BLaER1 treated with 17β-estradiol and CSF1 and Interleukin-3, amounts not matched to agents 10 nM and 100 nM (cell line): Measurements from ENCODE around the gene ARX.

Experiments used
- H3K27ac ChIP-seq, 11 experiments: shearing (Covaris generic); formaldehyde crosslinking; 2 replicates each; pipeline ENCODE4 v1.8.1; 2022
- H3K27me3 ChIP-seq, 11 experiments: shearing (Covaris generic); formaldehyde crosslinking; 2 replicates each; pipeline ENCODE4 v1.8.1; 2022
- H3K36me3 ChIP-seq, 11 experiments: shearing (Covaris generic); formaldehyde crosslinking; 2 replicates each; pipeline ENCODE4 v1.8.1; 2022
- H3K4me1 ChIP-seq, 10 experiments: shearing (Covaris generic); formaldehyde crosslinking; 2 replicates each; pipeline ENCODE4 v1.8.1; 2022
- H3K4me2 ChIP-seq, 11 experiments: shearing (Covaris generic); formaldehyde crosslinking; 2 replicates each; pipeline ENCODE4 v1.8.1; 2022
- H3K4me3 ChIP-seq, 10 experiments: shearing (Covaris generic); formaldehyde crosslinking; 2 replicates each; pipeline ENCODE4 v1.8.1; 2022
- H3K9ac ChIP-seq, 11 experiments: shearing (Covaris generic); formaldehyde crosslinking; 2 replicates each; pipeline ENCODE4 v1.8.1; 2022
- H3K9me3 ChIP-seq, 11 experiments: shearing (Covaris generic); formaldehyde crosslinking; replicated peaks in 1 of 11; 2 replicates each; pipeline ENCODE4 v1.8.1; 2022
- H4K20me1 ChIP-seq, 11 experiments: shearing (Covaris generic); formaldehyde crosslinking; 2 replicates each; pipeline ENCODE4 v1.8.1; 2022
- Cebpa-rat ChIP-seq, 11 experiments: shearing (Covaris generic); IDR thresholded peaks; 2 replicates each; pipeline ENCODE4 v1.8.1; 2022

ARX gene

DNA sequence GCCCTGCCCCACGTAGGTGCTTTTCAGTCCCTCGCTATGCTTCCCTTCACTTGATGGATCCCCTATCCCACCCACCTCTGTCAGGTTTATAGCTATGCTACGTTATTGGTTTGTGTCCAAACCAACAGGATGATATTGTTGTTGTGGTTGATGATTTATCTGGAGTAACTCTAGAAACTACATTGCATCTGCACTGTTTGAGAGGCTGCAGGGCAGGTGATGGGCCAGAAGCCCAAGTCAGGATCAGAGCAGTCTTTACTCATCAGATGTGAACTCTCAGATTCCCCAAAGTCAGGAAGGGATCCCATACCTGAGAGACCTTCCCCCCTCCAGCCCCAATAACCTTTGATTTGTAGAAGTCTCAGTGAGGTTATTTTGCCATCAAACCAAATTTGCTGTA is 34.7 kb downstream of the ARX start:
- Histone ChIP-seq H3K36me3 (no peaks in the 10 kb centered on the region; a peak in 2 of 22 replicates), H4K20me1 (peaks cover 0 to 13% (median 0%) of the 10 kb centered on the region in 11 experiments; a peak in 4 of 22 replicates), H3K4me1 (no peaks in the 10 kb centered on the region), H3K9ac (no peak overlapping the region), H3K4me3 (no peak overlapping the region), H3K4me2 (no peak overlapping the region), H3K27ac (no peak overlapping the region), H3K9me3 (no peaks in the 10 kb centered on the region), H3K27me3 (peaks cover 93 to 100% (median 98%) of the 10 kb centered on the region in 11 experiments)
- no peak for TF ChIP-seq Cebpa-rat (IDR thresholded peaks at IDR 0.05)

DNA sequence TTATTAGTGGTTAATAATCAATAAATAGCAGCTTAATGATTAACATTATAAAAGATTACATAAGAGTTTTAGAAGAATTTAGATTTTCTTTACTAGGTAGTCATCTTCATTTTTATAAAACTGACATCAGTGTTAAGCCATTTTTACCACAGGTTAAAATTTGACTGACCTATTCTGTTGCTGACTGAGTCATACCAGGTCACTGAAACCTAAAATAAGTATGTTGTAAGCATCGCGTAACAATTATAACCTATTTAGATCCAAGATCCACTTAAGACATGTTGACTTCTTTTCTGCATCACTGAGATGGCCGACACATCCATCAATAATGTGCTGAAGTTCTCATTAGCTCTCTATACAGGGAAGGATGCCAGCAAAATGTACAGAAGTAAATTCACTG is 36.7 kb downstream of the ARX start:
- TF ChIP-seq Cebpa-rat (IDR thresholded peaks at IDR 0.05) = no peak
- peaks cover 0 to 13% (median 0%) of the 10 kb centered on the region in 11 experiments; a peak in 4 of 22 replicates for H4K20me1 ChIP-seq
- H3K9ac ChIP-seq = no peak overlapping the region
- H3K9me3 ChIP-seq = no peaks in the 10 kb centered on the region
- peaks cover 93 to 100% (median 98%) of the 10 kb centered on the region in 11 experiments for H3K27me3 ChIP-seq
- H3K27ac ChIP-seq = no peak overlapping the region
- no peak overlapping the region for H3K4me3 ChIP-seq
- H3K4me2 ChIP-seq = no peak overlapping the region
- H3K4me1 ChIP-seq = no peaks in the 10 kb centered on the region
- H3K36me3 ChIP-seq = no peaks in the 10 kb centered on the region; a peak in 2 of 22 replicates

DNA sequence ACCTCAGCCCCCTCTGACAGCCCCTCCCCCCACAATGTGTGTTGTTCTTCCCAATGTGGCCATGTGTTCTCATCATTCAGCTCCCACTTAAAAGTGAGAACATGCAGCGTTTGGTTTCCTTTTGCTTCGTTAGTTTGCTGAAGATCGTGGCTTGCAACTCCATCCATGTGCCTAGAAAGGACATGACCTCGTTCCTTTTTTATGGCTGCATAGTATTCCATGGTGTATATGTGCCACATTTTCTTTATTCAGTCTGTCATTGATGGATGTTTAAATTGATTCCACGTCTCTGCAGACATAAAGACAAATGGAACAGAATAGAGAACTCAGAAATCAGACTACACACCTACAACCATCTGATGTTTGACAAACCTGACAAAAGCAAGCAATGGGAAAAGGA is 46.0 kb downstream of the ARX start:
- no peak for TF ChIP-seq Cebpa-rat (IDR thresholded peaks at IDR 0.05)
- Histone ChIP-seq H3K36me3 (peaks cover 0 to 4% (median 0%) of the 10 kb centered on the region in 11 experiments; a peak in 1 of 22 replicates), H3K4me3 (no peak overlapping the region), H4K20me1 (peaks cover 0 to 6% (median 0%) of the 10 kb centered on the region in 11 experiments; a peak in 1 of 22 replicates), H3K9me3 (peaks cover 0 to 7% (median 4%) of the 10 kb centered on the region in 11 experiments; a peak in 7 of 22 replicates), H3K27me3 (peaks cover 76 to 100% (median 94%) of the 10 kb centered on the region in 11 experiments), H3K9ac (no peak overlapping the region), H3K27ac (no peak overlapping the region), H3K4me1 (no peaks in the 10 kb centered on the region), H3K4me2 (no peak overlapping the region)

DNA sequence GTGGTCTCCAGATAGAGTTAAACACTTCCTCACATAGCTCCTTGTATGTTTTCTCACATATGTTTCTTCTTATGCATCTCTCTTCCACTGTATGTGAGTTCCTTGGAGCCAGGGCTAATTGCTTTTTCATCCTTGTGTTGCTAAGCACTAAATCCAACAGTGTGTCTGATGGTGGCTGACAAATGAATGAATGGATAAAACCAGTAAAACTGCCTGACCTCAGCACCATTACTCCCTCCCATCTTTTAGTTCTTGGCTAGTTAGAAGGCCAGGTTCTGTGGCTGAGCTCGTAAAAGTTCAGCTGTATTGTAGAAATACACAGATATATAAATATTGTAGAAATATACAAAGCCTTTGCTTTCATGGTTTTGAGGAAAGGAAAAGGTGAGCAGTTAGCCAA is 50.4 kb downstream of the ARX start:
- Histone ChIP-seq H3K9ac (no peak overlapping the region), H3K27me3 (peaks cover 76 to 99% (median 95%) of the 10 kb centered on the region in 11 experiments), H3K4me2 (no peak overlapping the region), H4K20me1 (peaks cover 0 to 6% (median 0%) of the 10 kb centered on the region in 11 experiments; a peak in 2 of 22 replicates), H3K36me3 (peaks cover 0 to 4% (median 0%) of the 10 kb centered on the region in 11 experiments; a peak in 1 of 22 replicates), H3K4me3 (no peak overlapping the region), H3K9me3 (peaks cover 0 to 7% (median 4%) of the 10 kb centered on the region in 11 experiments; a peak in 7 of 22 replicates), H3K27ac (no peak overlapping the region), H3K4me1 (no peaks in the 10 kb centered on the region)
- no peak for TF ChIP-seq Cebpa-rat (IDR thresholded peaks at IDR 0.05)

DNA sequence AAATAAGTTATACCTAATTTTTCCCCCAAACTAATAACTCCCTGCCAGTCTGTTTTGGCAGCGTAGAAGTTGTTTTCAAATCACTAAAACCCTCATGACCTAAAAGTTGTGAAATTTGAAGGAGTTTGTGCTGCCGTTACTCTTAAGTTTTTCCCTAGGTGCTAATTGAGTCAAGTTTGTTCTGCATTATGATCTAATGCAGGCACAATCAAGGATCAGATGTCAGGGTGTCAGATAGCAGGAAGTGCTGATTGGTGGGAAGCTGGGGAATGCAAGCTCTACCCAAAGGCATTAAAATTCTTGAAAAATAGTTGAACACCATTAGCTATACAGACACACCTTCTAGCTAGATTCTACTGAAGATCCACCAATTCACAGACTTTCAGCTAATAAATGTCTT is 51.9 kb downstream of the ARX start:
- H3K4me3 ChIP-seq = no peak overlapping the region
- no peak overlapping the region for H3K27ac ChIP-seq
- H3K36me3 ChIP-seq = no peaks in the 10 kb centered on the region
- no peak overlapping the region for H3K9ac ChIP-seq
- no peak for TF ChIP-seq Cebpa-rat (IDR thresholded peaks at IDR 0.05)
- peaks cover 83 to 100% (median 96%) of the 10 kb centered on the region in 11 experiments for H3K27me3 ChIP-seq
- H4K20me1 ChIP-seq = peaks cover 0 to 6% (median 0%) of the 10 kb centered on the region in 11 experiments; a peak in 2 of 22 replicates
- H3K9me3 ChIP-seq = no peaks in the 10 kb centered on the region
- no peaks in the 10 kb centered on the region for H3K4me1 ChIP-seq
- no peak overlapping the region for H3K4me2 ChIP-seq

DNA sequence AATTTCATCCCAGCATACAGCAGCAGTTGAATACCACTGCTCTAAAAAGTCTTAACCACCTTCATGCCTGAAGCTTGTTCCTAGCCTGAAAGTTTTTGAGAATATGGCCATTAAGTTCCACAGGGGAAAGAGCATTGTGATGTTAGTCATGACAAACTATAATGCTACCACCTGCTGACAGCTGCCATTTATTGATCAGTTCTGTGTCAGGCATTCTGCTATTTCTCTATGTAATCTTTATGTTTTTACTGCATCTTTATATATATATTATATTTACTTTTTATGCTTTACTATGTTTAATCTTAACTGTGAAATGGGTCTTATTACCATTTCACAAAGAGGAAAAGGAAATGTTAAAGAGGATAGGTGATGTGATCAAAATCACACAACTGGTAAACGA is 54.0 kb downstream of the ARX start:
- no peaks in the 10 kb centered on the region for H3K4me1 ChIP-seq
- no peak overlapping the region for H3K9ac ChIP-seq
- no peak overlapping the region for H3K4me3 ChIP-seq
- H3K9me3 ChIP-seq = 0 out of 22 replicates have a peak, but pooled peaks cover 0 to 6% (median 0%) of the 10 kb centered on the region in 11 experiments
- peaks cover 0 to 6% (median 0%) of the 10 kb centered on the region in 11 experiments; a peak in 2 of 22 replicates for H4K20me1 ChIP-seq
- no peak for TF ChIP-seq Cebpa-rat (IDR thresholded peaks at IDR 0.05)
- H3K4me2 ChIP-seq = no peak overlapping the region
- no peak overlapping the region for H3K27ac ChIP-seq
- H3K36me3 ChIP-seq = no peaks in the 10 kb centered on the region
- H3K27me3 ChIP-seq = peaks cover 90 to 100% (median 98%) of the 10 kb centered on the region in 11 experiments

DNA sequence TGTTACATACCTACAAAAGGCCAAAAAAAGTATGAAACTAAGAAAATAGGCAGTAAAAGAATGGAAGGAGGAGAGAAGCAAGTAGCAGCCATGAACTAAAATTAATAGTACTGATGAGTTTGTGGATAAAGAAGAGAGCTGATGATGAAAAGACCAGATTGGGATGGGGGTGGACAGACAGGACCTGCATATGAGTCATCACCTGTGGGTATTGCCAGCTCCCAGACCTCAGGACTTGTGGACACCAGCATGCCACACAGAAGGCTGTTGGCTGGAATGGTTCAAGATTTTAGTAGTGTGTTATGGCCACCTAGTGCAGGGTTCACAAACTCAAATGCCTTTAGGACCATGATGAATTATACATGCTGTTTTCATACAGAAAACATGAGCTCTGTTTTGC is 58.9 kb downstream of the ARX start:
- Histone ChIP-seq H3K9me3 (0 out of 22 replicates have a peak, but pooled peaks cover 0 to 6% (median 0%) of the 10 kb centered on the region in 11 experiments), H3K4me2 (no peak overlapping the region), H3K27me3 (peaks cover 92 to 100% (median 96%) of the 10 kb centered on the region in 11 experiments), H4K20me1 (peaks cover 0 to 5% (median 0%) of the 10 kb centered on the region in 11 experiments; a peak in 2 of 22 replicates), H3K4me3 (no peak overlapping the region), H3K9ac (no peak overlapping the region), H3K27ac (no peak overlapping the region), H3K4me1 (no peaks in the 10 kb centered on the region), H3K36me3 (no peaks in the 10 kb centered on the region)
- no peak for TF ChIP-seq Cebpa-rat (IDR thresholded peaks at IDR 0.05)

DNA sequence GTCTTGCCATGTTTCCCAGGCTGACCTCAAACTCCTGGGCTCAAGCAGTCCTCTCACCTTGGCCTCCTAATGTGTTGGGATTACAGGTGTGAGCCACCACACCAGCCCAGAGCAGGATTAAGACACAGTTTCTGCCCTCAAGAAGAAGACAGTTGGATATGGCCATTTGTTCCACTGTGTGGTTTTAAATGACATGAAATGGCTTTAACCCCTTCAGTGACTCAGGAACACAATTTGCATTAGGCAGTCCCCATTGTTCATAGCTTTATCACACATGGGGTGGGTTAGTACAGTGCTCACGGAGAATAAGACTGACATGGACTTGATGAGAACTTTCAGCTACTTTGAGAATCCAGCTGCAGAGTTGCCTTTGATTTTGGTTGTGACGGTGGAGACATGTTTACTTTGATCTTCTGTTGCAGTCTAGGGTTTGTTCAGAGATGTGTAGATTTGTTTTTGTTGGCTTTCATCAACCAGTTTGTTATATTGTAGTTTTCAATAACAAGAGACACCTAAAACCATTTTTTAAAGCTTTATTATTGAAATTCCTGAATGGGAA is 60.3 kb downstream of the ARX start:
- Histone ChIP-seq H3K9ac (no peak overlapping the region), H3K27me3 (peaks cover 87 to 100% (median 95%) of the 10 kb centered on the region in 11 experiments), H3K4me2 (no peak overlapping the region), H3K36me3 (no peaks in the 10 kb centered on the region), H4K20me1 (peaks cover 0 to 6% (median 0%) of the 10 kb centered on the region in 11 experiments; a peak in 2 of 22 replicates), H3K27ac (no peak overlapping the region), H3K4me3 (no peak overlapping the region), H3K9me3 (0 out of 22 replicates have a peak, but pooled peaks cover 0 to 6% (median 0%) of the 10 kb centered on the region in 11 experiments), H3K4me1 (no peaks in the 10 kb centered on the region)
- TF ChIP-seq Cebpa-rat (IDR thresholded peaks at IDR 0.05) = no peak

DNA sequence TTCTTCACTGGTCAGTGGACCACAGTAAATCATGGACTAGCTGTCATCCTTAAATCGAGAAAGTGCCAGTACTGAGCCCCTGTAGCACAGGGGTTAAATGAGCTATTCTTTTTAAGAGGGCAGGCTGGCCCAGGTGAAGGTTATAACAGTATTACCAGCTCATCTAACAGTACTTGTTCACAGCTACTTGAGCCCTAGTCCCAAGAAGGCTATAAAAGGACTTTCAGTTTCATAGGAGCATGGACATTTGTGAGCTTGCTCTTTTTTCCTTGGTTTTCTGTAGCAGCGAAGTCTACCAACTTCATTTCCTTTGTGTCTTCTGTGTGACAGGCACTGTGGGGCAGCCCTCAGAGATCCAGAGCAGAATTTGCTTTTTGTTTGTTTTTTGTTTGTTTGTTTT is 61.0 kb downstream of the ARX start:
- no peak for TF ChIP-seq Cebpa-rat (IDR thresholded peaks at IDR 0.05)

More for the DNA sequence above, 61.0 kb downstream of the ARX start:
- no peak overlapping the region for H3K4me3 ChIP-seq
- H3K27me3 ChIP-seq = peaks cover 87 to 100% (median 95%) of the 10 kb centered on the region in 11 experiments
- H3K36me3 ChIP-seq = 0 out of 22 replicates have a peak, but pooled peaks cover 0 to 4% (median 0%) of the 10 kb centered on the region in 11 experiments
- no peaks in the 10 kb centered on the region for H3K4me1 ChIP-seq
- 0 out of 22 replicates have a peak, but pooled peaks cover 0 to 6% (median 0%) of the 10 kb centered on the region in 11 experiments for H3K9me3 ChIP-seq
- H4K20me1 ChIP-seq = peaks cover 0 to 6% (median 0%) of the 10 kb centered on the region in 11 experiments; a peak in 2 of 22 replicates
- H3K4me2 ChIP-seq = no peak overlapping the region
- no peak overlapping the region for H3K27ac ChIP-seq
- no peak overlapping the region for H3K9ac ChIP-seq
